ENCODE results near the gene RASIP1. TPM values are rescaled to one million over a fixed set of nuclear protein-coding genes. Genes with fewer than 3 reads are reported as not detected.
"Not testable (repeated sequence)": the region's sequence is repeated elsewhere in the genome, so short reads cannot be mapped to it uniquely, and the experiment has no call there.

RASIP1 gene, protein sequence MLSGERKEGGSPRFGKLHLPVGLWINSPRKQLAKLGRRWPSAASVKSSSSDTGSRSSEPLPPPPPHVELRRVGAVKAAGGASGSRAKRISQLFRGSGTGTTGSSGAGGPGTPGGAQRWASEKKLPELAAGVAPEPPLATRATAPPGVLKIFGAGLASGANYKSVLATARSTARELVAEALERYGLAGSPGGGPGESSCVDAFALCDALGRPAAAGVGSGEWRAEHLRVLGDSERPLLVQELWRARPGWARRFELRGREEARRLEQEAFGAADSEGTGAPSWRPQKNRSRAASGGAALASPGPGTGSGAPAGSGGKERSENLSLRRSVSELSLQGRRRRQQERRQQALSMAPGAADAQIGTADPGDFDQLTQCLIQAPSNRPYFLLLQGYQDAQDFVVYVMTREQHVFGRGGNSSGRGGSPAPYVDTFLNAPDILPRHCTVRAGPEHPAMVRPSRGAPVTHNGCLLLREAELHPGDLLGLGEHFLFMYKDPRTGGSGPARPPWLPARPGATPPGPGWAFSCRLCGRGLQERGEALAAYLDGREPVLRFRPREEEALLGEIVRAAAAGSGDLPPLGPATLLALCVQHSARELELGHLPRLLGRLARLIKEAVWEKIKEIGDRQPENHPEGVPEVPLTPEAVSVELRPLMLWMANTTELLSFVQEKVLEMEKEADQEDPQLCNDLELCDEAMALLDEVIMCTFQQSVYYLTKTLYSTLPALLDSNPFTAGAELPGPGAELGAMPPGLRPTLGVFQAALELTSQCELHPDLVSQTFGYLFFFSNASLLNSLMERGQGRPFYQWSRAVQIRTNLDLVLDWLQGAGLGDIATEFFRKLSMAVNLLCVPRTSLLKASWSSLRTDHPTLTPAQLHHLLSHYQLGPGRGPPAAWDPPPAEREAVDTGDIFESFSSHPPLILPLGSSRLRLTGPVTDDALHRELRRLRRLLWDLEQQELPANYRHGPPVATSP
- 3.2 and 5.5 TPM in 2 replicates for total RNA-seq
- 1.5 and 2.9 TPM in 2 replicates for polyA plus RNA-seq

DNA sequence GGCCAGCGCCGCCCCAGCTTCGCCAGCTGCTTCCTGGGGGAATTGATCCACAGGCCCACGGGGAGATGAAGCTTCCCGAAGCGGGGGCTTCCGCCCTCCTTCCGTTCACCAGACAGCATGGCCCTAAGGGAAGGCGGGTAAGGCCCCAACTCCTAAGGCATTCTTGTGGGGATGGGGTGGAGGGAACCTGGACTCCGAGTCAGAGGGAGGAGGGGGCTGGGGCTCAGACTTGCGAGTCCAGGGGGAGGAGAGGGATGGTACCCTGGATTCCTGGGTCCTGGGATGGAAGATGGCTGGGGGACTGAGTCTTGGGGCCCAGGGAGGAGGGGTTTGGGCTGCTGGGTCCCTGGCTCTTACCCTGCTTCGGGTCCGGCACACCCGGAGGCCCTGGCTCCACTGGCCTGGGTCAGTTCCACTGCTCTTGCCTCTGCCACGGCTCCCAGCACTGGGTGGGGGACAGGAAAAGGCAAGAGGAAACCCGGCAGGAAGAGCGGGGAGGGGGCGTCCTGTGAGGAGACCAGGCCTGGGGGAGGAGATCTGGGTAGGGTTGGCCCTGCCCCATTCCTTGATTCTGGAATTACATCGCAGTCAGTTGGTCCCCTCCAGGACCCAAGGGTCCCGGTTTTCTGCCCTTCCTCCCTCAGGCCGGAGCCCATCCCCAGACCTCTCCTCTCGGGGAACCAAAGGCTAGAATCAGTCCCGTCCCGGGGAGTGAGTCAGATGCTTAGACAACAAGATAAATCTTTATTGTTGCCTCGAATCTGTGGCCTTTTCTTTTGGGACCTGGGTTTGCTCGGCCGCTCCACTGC, at the start of gene RASIP1:
Gene RASIP1 (minus strand): TSS at position 447 of the 809 bp plus-strand sequence. CDS start 328 bp downstream, at position 119.
- Histone ChIP-seq H3K27ac (no peak within 1 kb of the TSS), H3K27me3 (peaks cover 24% of the 10 kb centered on the region), H3K9me3 (ENCODE audit: low read depth) (no peaks in the 10 kb centered on the region), H3K36me3 (no peaks in the 10 kb centered on the region), H3K4me1 (ENCODE audit: low read depth) (no peaks in the 10 kb centered on the region), H3K4me3 (peak within 1 kb of the TSS; percentile 87)
- DNase-seq (ENCODE audit: low read depth in 1 of 2, low spot score in 1 of 2), result no peak
- TF ChIP-seq, protein P1, sequence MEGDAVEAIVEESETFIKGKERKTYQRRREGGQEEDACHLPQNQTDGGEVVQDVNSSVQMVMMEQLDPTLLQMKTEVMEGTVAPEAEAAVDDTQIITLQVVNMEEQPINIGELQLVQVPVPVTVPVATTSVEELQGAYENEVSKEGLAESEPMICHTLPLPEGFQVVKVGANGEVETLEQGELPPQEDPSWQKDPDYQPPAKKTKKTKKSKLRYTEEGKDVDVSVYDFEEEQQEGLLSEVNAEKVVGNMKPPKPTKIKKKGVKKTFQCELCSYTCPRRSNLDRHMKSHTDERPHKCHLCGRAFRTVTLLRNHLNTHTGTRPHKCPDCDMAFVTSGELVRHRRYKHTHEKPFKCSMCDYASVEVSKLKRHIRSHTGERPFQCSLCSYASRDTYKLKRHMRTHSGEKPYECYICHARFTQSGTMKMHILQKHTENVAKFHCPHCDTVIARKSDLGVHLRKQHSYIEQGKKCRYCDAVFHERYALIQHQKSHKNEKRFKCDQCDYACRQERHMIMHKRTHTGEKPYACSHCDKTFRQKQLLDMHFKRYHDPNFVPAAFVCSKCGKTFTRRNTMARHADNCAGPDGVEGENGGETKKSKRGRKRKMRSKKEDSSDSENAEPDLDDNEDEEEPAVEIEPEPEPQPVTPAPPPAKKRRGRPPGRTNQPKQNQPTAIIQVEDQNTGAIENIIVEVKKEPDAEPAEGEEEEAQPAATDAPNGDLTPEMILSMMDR (IDR thresholded peaks at IDR 0.05; ENCODE audit: low read depth, low read length), result no peak

GRCh38 chr19:48787331-48787730, 46.9 kb upstream of the RASIP1 start:
- not testable (repeated sequence) for H3K27me3 ChIP-seq; H3K4me1 ChIP-seq (ENCODE audit: low read depth)

DNA sequence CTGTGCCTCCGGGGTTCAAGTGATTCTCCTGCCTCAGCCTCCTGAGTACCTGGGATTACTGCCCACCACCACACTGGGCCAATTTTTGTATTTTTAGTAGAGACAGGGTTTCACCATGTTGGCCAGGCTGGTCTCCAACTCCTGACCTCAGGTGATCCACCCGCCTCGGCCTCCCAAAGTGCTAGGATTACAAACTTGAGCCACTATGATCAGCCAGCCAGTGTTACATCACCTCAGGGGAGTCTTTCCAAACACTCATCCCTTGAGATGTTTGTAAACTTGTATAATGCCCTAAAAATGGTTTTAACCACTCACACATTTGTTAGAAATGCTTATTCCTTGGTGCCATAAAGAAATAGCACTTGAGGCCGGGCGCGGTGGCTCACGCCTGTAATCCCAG, 46.0 kb upstream of the RASIP1 start:
- H3K27ac ChIP-seq; H3K4me3 ChIP-seq; H3K4me1 ChIP-seq (ENCODE audit: low read depth); DNase-seq (ENCODE audit: low read depth in 1 of 2, low spot score in 1 of 2); H3K27me3 ChIP-seq; H3K36me3 ChIP-seq; H3K9me3 ChIP-seq (ENCODE audit: low read depth): not testable (repeated sequence)

More at GRCh38 chr19:48787331-48787730, 46.9 kb upstream of the RASIP1 start:
- not testable (repeated sequence) for H3K36me3 ChIP-seq; H3K4me3 ChIP-seq; H3K9me3 ChIP-seq (ENCODE audit: low read depth); DNase-seq (ENCODE audit: low read depth in 1 of 2, low spot score in 1 of 2); H3K27ac ChIP-seq

DNA sequence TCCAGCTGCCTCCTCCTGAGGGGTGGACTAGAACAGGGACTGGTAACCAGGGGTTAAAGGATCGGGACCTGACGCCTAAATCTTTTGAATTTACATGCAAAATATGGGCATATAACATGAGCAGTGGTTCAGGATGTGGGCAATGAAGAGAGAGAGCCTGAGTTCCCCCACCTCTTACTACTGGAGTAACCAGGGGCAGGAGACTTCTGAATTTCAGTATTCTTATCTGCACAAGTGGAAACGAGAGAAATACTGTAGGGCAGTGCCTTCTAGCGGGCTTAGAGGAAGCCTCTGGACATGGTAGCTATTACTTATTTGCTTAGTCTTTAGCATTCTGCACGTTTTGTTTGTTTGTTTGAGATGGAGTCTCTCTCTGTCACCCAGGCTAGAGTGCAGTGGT, 44.1 kb upstream of the RASIP1 start:
- TF ChIP-seq, protein P1 (IDR thresholded peaks at IDR 0.05; ENCODE audit: low read depth, low read length), result peak; percentile 31
- H3K27ac ChIP-seq, result no peak overlapping the region
- H3K4me3 ChIP-seq, result no peak overlapping the region
- H3K27me3 ChIP-seq, result no peaks in the 10 kb centered on the region
- DNase-seq (ENCODE audit: low read depth in 1 of 2, low spot score in 1 of 2), result peak; percentile 25 to 48
- H3K4me1 ChIP-seq (ENCODE audit: low read depth), result no peaks in the 10 kb centered on the region
- H3K36me3 ChIP-seq, result no peaks in the 10 kb centered on the region
- H3K9me3 ChIP-seq (ENCODE audit: low read depth), result no peaks in the 10 kb centered on the region

GRCh38 chr19:48780631-48781391, 40.4 kb upstream of the RASIP1 start:
- TF ChIP-seq, protein P1 (IDR thresholded peaks at IDR 0.05; ENCODE audit: low read depth, low read length), result no peak
- H3K36me3 ChIP-seq, result no peaks in the 10 kb centered on the region
- H3K27ac ChIP-seq, result no peak overlapping the region
- peak in 1 of 2 donors; percentile 65 for DNase-seq (ENCODE audit: low read depth in 1 of 2, low spot score in 1 of 2)
- H3K4me1 ChIP-seq (ENCODE audit: low read depth), result no peaks in the 10 kb centered on the region
- no peaks in the 10 kb centered on the region for H3K27me3 ChIP-seq
- no peak overlapping the region for H3K4me3 ChIP-seq
- H3K9me3 ChIP-seq (ENCODE audit: low read depth), result no peaks in the 10 kb centered on the region

Data from cardiac muscle cell (in vitro differentiated cells and primary cell).